Right lobe of liver (tissue), 6 donors: ENCODE results near the gene FBXO46. TPM values are rescaled to one million over a fixed set of nuclear protein-coding genes. Genes with fewer than 3 reads are reported as not detected.
A peak's percentile ranks its signal among the peaks of the same experiment; 100 is the strongest.

Experiments
- ATAC-seq, 4 donors: fragments of 200-7000 bp; cut with Tn5 transposase; one replicate each; pipeline ENCODE4 v1.9.1; 2020; ENCODE audit warnings: mild to moderate bottlenecking in 4 of 4, moderate library complexity in 4 of 4
- DNase-seq, 3 donors: peaks; one replicate each; pipeline ENCODE4 v3.0.0-alpha.2; 2020
- H3K27ac ChIP-seq, 3 donors: fragments of 200-600 bp; one replicate each; pipeline ENCODE4 v1.8.0; 2022
- H3K27me3 ChIP-seq, 2 donors: fragments of 200-600 bp; one replicate each; pipeline ENCODE4 v1.8.0; 2022
- H3K36me3 ChIP-seq, 4 donors: fragments of 200-600 bp; sonication (generic) in 1 of 4; one replicate each; pipeline versions ENCODE4 v1.5.1 to v1.8.0; 2017 to 2022; ENCODE audit warnings: control low read depth in 1 of 4
- H3K4me1 ChIP-seq, 4 donors: fragments of 200-600 bp; sonication (generic) in 1 of 4; one replicate each; pipeline versions ENCODE4 v1.5.1 to v1.8.0; 2017 to 2022; ENCODE audit warnings: control low read depth in 1 of 4
- H3K4me3 ChIP-seq, 3 donors: fragments of 200-600 bp; one replicate each; pipeline ENCODE4 v1.8.0; 2022
- H3K9me3 ChIP-seq, 4 donors: fragments of 200-600 bp; sonication (generic) in 1 of 4; one replicate each; pipeline versions ENCODE4 v1.5.1 to v1.8.0; 2017 to 2022; ENCODE audit warnings: control low read depth in 1 of 4
- CTCF ChIP-seq, 4 donors: fragments of 200-600 bp in 3 of 4; fragments of 450-650 bp in 1 of 4; IDR thresholded peaks; one replicate each; pipeline versions ENCODE4 v1.5.1 to v1.8.0; 2016 to 2022; ENCODE audit warnings: antibody characterized with exemption in 4 of 4, mild to moderate bottlenecking in 2 of 4
- POLR2A ChIP-seq: fragments of 450-650 bp; IDR thresholded peaks from one replicate; pipeline ENCODE4 v1.6.1; 2017; ENCODE audit warnings: antibody characterized with exemption, mild to moderate bottlenecking
- WGBS: methylation state at CpG from one replicate; pipeline ENCODE4 v1.1.6; 2018; ENCODE audit warnings: low coverage, low lambda C conversion rate; ENCODE audit not compliant: insufficient coverage; ENCODE audit errors: missing lambda C conversion rate; 5-methylcytosine and 5-hydroxymethylcytosine counted together
- intact Hi-C, 2 donors: fragments of 100-400 bp; cut with DNase I; formaldehyde crosslinking; loops; one replicate each; pipeline versions ENCODE4 v1.11.2 to v1.14.1; 2022
- total RNA-seq, 6 experiments: library from RNA; depleted of rRNA in 2 of 6; stranded (reverse); fragments of >200 nt in 2 of 6; fragmentation: NEBNext Ultra II Directional in 3 of 6; extraction: Animal tissue kit (Norgen Biotek cat#: 25700) in 3 of 6; gene quantifications; one replicate each; pipeline versions ENCODE4 v1.1.0 to v1.2.4, GENCODE V29; 2016 to 2023
- donor health status: DM: no; HTN: yes; CAD: no.
- donor health status: DM: no; HTN: no; CAD: no.
- donor health status: DM: no; HTN: no; CAD: no.
- donor health status: DM: no; HTN: yes; CAD: no.
- donor health status: DM: no; HTN: yes; CAD: no.

The FBXO46 gene
- total RNA-seq, 6 experiments from 2014 or later = 5.6 to 12.4 (median 7.4) TPM

GRCh38 chr19:45713141-45713540 is 17.6 kb downstream of the FBXO46 start:
- H3K4me3 ChIP-seq = no peak overlapping the region
- H3K9me3 ChIP-seq = no peaks in the 10 kb centered on the region
- intact Hi-C loops = no loop called here
- peaks cover 0 to 18% (median under 1%) of the 10 kb centered on the region in 4 donors for H3K36me3 ChIP-seq
- peaks cover 0 to 10% (median 2%) of the 10 kb centered on the region in 4 donors for H3K4me1 ChIP-seq
- no peak overlapping the region for H3K27ac ChIP-seq
- no peak for ATAC-seq
- WGBS = no CpG with 5 or more reads among the region's 15 CpGs
- no peak for TF ChIP-seq CTCF (IDR thresholded peaks at IDR 0.05)
- TF ChIP-seq POLR2A = no peak
- no peaks in the 10 kb centered on the region for H3K27me3 ChIP-seq
- no peak for DNase-seq

- no peak overlapping the region for H3K4me3 ChIP-seq
- no peaks in the 10 kb centered on the region for H3K27me3 ChIP-seq
- ATAC-seq (no peak), DNase-seq (no peak)
- peaks cover 0 to 18% (median under 1%) of the 10 kb centered on the region in 4 donors for H3K36me3 ChIP-seq
- peaks cover 0 to 7% (median 0%) of the 10 kb centered on the region in 4 donors for H3K4me1 ChIP-seq
- intact Hi-C loops = no loop called here
- WGBS = no CpG with 5 or more reads among the region's 25 CpGs
- H3K27ac ChIP-seq = no peak overlapping the region
- no peaks in the 10 kb centered on the region for H3K9me3 ChIP-seq
- TF ChIP-seq CTCF (IDR thresholded peaks at IDR 0.05) (no peak), POLR2A (no peak)
Measured at GRCh38 chr19:45712699-45713067, 18.0 kb downstream of the FBXO46 start.

- no peak overlapping the region for H3K4me3 ChIP-seq
- peaks cover 0 to 18% (median under 1%) of the 10 kb centered on the region in 4 donors for H3K36me3 ChIP-seq
- TF ChIP-seq POLR2A (no peak), CTCF (IDR thresholded peaks at IDR 0.05) (no peak)
- H3K27me3 ChIP-seq = no peaks in the 10 kb centered on the region
- 95% methylated on average over 21 of the region's 76 CpGs for WGBS
- peaks cover 0 to 7% (median 0%) of the 10 kb centered on the region in 4 donors for H3K4me1 ChIP-seq
- intact Hi-C loops = no loop called here
- no peaks in the 10 kb centered on the region for H3K9me3 ChIP-seq
- H3K27ac ChIP-seq = no peak overlapping the region
- DNase-seq (peak in 1 of 3 donors; percentile 68), ATAC-seq (no peak)
Measured at GRCh38 chr19:45711851-45712698, 18.6 kb downstream of the FBXO46 start.

- no peak for ATAC-seq
- intact Hi-C loops = no loop called here
- no peaks in the 10 kb centered on the region for H3K9me3 ChIP-seq
- no peak for DNase-seq
- whole genome bisulfite sequencing = 69% methylated on average over 9 of the region's 10 CpGs
- peaks cover 0 to 18% (median under 1%) of the 10 kb centered on the region in 4 donors for H3K36me3 ChIP-seq
- H3K27ac ChIP-seq = no peak overlapping the region
- H3K4me1 ChIP-seq = no peaks in the 10 kb centered on the region
- H3K4me3 ChIP-seq = no peak overlapping the region
- TF ChIP-seq CTCF (IDR thresholded peaks at IDR 0.05) (no peak), POLR2A (no peak)
- H3K27me3 ChIP-seq = no peaks in the 10 kb centered on the region
Measured at GRCh38 chr19:45710356-45711130, 20.2 kb downstream of the FBXO46 start.
